Left ventricle myocardium inferior (tissue), 1 donor: ENCODE data around the gene FAM118A. TPM values are rescaled to one million over a fixed set of nuclear protein-coding genes. Genes with fewer than 3 reads are reported as not detected.
"Not testable (repeated sequence)": the region's sequence is repeated elsewhere in the genome, so short reads cannot be mapped to it uniquely, and the experiment has no call there.

Source experiments
- DNase-seq: peaks from one replicate; pipeline ENCODE4 v3.0.0-alpha.2; 2020
- H3K27ac ChIP-seq: fragments of 200-600 bp; replicated peaks from 2 replicates; pipeline ENCODE4 v1.8.0; 2021
- H3K27me3 ChIP-seq: fragments of 200-600 bp; 2 replicates; pipeline ENCODE4 v1.8.0; 2021; ENCODE audit warnings: low read depth
- H3K36me3 ChIP-seq: fragments of 200-600 bp; 2 replicates; pipeline ENCODE4 v1.8.0; 2021
- H3K4me1 ChIP-seq: fragments of 200-600 bp; 2 replicates; pipeline ENCODE4 v1.8.0; 2021
- H3K4me3 ChIP-seq: fragments of 200-600 bp; 2 replicates; pipeline ENCODE4 v1.8.0; 2021; ENCODE audit warnings: mild to moderate bottlenecking, moderate library complexity
- H3K9me3 ChIP-seq: fragments of 200-600 bp; replicated peaks from 2 replicates; pipeline ENCODE4 v1.8.0; 2021
- intact Hi-C: fragments of 100-400 bp; cut with micrococcal nuclease; formaldehyde crosslinking; loops from one replicate; pipeline ENCODE4 v1.11.0; 2022
- total RNA-seq: library from RNA; stranded (reverse); fragmentation: NEBNext Ultra II Directional; extraction: Animal tissue kit (Norgen Biotek cat#: 25700); gene quantifications from one replicate; pipeline ENCODE4 v1.2.1, GENCODE V29; 2021
- TF ChIP-seq, protein P1 (sequence below): fragments of 200-600 bp; IDR thresholded peaks from 2 replicates; pipeline ENCODE4 v1.8.0; 2021; ENCODE audit warnings: antibody characterized with exemption, mild to moderate bottlenecking, borderline replicate concordance
- donor health status: DM: no; HTN: yes; CAD: no; lungs with severe emphysema.

FAM118A gene
- total RNA-seq, 1 donor from 2014 or later = 14.1 TPM

DNA sequence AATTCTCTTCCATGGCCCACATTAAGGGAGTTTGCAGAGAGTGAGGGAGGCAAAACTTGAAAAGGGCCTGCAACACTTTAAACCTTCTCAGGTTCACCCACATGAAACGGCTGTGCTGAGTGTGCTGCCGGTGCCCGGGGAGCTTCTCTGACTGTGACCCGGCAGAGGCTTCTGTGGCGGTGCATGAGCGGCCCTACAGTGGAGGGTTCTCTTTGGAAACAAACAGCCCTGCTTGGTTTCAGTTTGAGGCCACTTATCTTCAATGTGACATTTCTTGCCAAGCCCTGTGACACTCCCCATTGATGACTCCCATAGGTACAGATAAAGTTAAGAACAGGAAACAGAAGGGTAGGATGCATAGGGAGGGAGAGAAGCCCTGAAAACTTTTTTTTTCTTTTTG is 31.8 kb downstream of the FAM118A start:
- Histone ChIP-seq H3K27ac (peak overlapping the region; percentile 70), H3K9me3 (no peaks in the 10 kb centered on the region), H3K27me3 (no peaks in the 10 kb centered on the region), H3K36me3 (peaks cover 22% of the 10 kb centered on the region), H3K4me3 (no peak overlapping the region), H3K4me1 (peaks cover 32% of the 10 kb centered on the region)
- TF ChIP-seq, protein P1, sequence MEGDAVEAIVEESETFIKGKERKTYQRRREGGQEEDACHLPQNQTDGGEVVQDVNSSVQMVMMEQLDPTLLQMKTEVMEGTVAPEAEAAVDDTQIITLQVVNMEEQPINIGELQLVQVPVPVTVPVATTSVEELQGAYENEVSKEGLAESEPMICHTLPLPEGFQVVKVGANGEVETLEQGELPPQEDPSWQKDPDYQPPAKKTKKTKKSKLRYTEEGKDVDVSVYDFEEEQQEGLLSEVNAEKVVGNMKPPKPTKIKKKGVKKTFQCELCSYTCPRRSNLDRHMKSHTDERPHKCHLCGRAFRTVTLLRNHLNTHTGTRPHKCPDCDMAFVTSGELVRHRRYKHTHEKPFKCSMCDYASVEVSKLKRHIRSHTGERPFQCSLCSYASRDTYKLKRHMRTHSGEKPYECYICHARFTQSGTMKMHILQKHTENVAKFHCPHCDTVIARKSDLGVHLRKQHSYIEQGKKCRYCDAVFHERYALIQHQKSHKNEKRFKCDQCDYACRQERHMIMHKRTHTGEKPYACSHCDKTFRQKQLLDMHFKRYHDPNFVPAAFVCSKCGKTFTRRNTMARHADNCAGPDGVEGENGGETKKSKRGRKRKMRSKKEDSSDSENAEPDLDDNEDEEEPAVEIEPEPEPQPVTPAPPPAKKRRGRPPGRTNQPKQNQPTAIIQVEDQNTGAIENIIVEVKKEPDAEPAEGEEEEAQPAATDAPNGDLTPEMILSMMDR = no peak
- intact Hi-C loops = no loop called here
- DNase-seq = no peak

DNA sequence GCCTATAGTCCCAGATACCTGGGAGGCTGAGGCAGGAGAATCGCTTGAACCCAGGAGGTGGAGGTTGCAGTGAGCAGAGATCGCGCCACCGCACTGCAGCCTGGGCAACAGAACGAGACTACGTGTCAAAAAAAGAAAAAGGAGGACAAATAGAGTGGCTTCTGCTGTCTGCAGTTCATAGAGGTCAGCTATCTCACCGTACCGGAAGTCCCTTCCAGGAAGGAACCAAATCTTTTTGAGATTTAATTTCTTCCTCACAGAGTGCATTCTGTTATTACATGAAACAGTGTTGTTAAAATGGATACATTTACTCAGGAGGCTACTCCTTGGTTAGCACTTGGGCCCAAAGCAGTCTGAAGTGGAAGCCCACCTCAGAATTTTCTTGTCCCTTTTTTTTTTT is 33.4 kb downstream of the FAM118A start:
- H3K9me3 ChIP-seq = no peaks in the 10 kb centered on the region
- H3K4me3 ChIP-seq = no peak overlapping the region
- intact Hi-C loops = no loop called here
- DNase-seq = no peak
- no peak overlapping the region for H3K27ac ChIP-seq
- H3K27me3 ChIP-seq = no peaks in the 10 kb centered on the region
- H3K4me1 ChIP-seq = peaks cover 18% of the 10 kb centered on the region
- TF ChIP-seq, protein P1 = no peak
- peaks cover 22% of the 10 kb centered on the region for H3K36me3 ChIP-seq

DNA sequence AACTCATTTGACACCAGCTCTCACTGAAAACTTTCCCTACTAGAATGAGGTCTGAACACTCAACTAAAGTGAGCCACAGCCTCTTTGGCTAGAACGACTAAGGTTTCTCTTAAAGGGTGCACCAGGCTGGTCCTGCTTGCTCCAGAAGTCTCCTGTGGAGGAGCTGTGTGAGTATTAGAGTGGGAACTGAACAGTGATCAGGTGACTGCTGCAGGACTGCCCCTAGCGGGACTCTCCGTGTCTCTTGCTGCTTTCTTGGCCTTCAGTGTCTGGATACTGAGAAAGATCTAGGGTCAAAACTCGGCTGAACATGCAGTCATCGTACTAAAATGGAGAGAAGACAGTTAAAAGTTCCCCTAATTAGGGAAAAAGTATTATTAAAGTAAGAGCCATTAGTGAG is 34.6 kb downstream of the FAM118A start:
- H3K27ac ChIP-seq = no peak overlapping the region
- no peaks in the 10 kb centered on the region for H3K9me3 ChIP-seq
- peaks cover 18% of the 10 kb centered on the region for H3K4me1 ChIP-seq
- no peak for DNase-seq
- TF ChIP-seq, protein P1 = no peak
- intact Hi-C loops = no loop called here
- no peak overlapping the region for H3K4me3 ChIP-seq
- H3K27me3 ChIP-seq = no peaks in the 10 kb centered on the region
- H3K36me3 ChIP-seq = peaks cover 11% of the 10 kb centered on the region

DNA sequence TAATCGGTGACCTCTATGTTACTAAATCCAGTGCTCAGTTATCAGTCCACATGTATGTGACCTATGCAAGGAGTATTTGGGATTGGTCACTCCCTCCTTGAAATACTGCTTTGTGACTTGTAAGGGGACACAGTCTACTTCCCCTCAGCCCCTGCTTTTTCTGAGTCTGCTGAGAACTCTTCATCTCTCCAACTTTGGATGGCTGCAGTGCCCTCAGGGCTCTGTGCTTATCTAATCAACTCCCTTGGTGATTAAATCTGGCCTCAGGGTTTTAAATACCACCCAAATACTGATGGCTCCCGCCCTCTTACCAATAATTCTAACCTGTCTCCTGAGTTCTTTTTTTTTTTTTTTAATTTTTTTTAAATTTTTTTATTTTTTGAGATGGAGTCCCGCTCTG is 40.2 kb downstream of the FAM118A start:
- H3K36me3 ChIP-seq = no peaks in the 10 kb centered on the region
- intact Hi-C loops = no loop called here
- DNase-seq = no peak
- TF ChIP-seq, protein P1 = no peak
- no peak overlapping the region for H3K27ac ChIP-seq
- H3K9me3 ChIP-seq = no peaks in the 10 kb centered on the region
- no peaks in the 10 kb centered on the region for H3K27me3 ChIP-seq
- H3K4me3 ChIP-seq = no peak overlapping the region
- no peaks in the 10 kb centered on the region for H3K4me1 ChIP-seq

DNA sequence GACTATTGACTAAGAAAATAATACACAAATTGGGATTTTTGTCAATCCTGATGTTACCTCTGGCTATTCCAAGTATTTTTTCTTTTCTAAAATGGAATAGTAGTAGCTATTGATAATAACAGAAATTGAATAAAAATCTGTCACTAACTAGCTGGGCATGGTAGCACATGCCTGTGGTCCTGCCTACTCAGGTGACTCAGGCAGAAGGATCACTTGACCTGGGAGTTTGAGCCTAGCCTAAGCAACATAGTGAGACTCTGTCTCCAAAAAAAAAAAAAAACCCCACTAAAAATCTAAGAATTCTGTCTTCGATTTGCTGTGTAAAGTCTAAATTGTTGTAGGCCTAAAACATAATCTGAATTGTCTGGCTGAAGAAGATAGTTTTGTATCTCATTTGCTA is 42.2 kb downstream of the FAM118A start:
- Histone ChIP-seq H3K9me3 (no peaks in the 10 kb centered on the region), H3K4me1 (no peaks in the 10 kb centered on the region), H3K27me3 (no peaks in the 10 kb centered on the region), H3K36me3 (no peaks in the 10 kb centered on the region), H3K27ac (no peak overlapping the region), H3K4me3 (no peak overlapping the region)
- TF ChIP-seq, protein P1 = no peak
- DNase-seq = no peak
- intact Hi-C loops = no loop called here

DNA sequence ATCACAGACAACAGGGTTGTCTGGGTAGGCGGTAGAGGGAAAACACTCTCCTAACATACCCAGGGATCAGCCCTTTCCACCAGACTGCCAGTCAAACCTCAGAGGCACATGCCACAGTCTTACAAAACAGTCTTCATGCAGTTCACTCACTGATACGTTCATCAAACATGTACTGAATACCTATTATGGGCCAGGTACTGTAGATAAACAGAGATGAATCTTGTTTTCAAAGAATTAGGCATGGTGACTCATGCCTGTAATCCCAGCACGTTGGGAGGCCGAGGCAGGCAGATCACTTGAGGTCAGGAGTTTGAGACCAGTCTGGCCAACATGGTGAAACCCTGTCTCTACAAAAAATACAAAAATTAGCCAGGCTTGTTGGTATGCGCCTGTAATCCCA is 43.0 kb downstream of the FAM118A start:
- H3K4me1 ChIP-seq, H3K27me3 ChIP-seq, H3K4me3 ChIP-seq, H3K27ac ChIP-seq, intact Hi-C loops, H3K9me3 ChIP-seq, DNase-seq, H3K36me3 ChIP-seq: not testable (repeated sequence)
